AG09309 (cell line): Measurements from ENCODE around the gene ZNF559.
"Not testable (repeated sequence)": the region's sequence is repeated elsewhere in the genome, so short reads cannot be mapped to it uniquely, and the experiment has no call there.

ENCODE experiments used
- DNase-seq: peaks from one replicate; pipeline ENCODE4 v3.0.0-alpha.2; 2010; ENCODE audit warnings: low read depth
- H3K4me3 ChIP-seq: 2 replicates; pipeline ENCODE4 v1.5.1; 2011; ENCODE audit warnings: mild to moderate bottlenecking, low read depth, low read length, moderate library complexity; ENCODE audit not compliant: control insufficient read depth
- TF ChIP-seq, protein P1 (sequence below): IDR thresholded peaks from 2 replicates; pipeline ENCODE4 v1.5.1; 2011; ENCODE audit warnings: mild to moderate bottlenecking, low read depth, low read length, inconsistent platforms; ENCODE audit not compliant: insufficient read depth, control insufficient read depth; ENCODE audit errors: missing control alignments

ZNF559 gene

DNA sequence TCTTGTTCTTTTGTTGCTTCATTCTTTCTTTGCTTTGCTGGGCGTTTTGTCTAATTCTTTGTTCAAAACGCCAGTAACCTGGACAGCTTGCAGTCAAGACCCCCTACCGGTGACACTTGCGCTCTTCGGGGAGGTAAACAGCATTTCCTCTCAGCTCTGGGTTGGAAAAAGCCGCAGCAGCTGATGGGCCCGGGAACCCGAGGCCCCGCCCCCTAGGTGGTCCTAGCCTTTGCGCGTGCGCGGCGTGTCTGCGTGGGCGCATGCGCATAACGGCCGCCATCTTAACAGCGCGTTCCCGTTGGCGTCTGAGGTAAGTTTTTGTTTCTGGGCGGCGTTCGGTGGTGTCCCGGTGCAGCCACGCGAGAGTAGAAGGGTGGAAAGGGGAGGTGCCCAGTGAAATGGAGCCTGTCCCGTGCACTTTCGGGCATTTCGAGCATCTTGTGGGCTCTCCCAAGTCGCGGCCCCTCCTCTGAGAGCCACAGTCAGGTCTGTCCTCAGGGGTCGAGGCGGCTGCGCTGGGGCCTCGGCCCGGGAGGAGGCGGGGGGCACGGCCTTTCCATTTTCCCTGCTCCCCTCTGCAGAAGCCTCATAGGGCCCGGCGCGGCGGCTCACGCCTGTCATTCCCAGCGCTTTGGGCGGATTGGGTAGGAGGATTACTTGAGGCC lies at the start of gene ZNF559:
ZNF559 (plus strand) TSS at position 261 of the 665 bp plus-strand sequence. CDS start 14,371 bp downstream, outside the sequence.
- TF ChIP-seq, protein P1, sequence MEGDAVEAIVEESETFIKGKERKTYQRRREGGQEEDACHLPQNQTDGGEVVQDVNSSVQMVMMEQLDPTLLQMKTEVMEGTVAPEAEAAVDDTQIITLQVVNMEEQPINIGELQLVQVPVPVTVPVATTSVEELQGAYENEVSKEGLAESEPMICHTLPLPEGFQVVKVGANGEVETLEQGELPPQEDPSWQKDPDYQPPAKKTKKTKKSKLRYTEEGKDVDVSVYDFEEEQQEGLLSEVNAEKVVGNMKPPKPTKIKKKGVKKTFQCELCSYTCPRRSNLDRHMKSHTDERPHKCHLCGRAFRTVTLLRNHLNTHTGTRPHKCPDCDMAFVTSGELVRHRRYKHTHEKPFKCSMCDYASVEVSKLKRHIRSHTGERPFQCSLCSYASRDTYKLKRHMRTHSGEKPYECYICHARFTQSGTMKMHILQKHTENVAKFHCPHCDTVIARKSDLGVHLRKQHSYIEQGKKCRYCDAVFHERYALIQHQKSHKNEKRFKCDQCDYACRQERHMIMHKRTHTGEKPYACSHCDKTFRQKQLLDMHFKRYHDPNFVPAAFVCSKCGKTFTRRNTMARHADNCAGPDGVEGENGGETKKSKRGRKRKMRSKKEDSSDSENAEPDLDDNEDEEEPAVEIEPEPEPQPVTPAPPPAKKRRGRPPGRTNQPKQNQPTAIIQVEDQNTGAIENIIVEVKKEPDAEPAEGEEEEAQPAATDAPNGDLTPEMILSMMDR, result peak; percentile 24
- H3K4me3 ChIP-seq, result peak within 1 kb of the TSS; percentile 98
- DNase-seq, result peak; percentile 67

DNA sequence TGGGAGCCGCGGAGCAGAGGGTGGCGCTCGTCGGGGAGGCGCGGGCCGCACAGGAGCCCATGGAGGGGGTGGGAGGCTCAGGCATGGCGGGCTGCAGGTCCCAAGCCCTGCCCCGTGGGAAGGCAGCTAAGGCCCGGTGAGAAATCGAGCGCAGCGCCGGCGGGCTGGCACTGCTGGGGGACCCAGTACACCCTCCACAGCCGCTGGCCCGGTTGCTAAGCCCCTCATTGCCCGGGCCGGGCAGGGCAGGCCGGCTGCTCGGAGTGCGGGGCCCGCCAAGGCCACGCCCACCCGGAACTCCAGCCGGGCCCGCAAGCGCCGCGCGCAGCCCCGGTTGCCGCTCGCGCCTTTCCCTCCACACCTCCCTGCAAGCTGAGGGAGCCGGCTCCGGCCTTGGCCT lies 40.5 kb upstream of the ZNF559 start:
- not testable (repeated sequence) for DNase-seq, H3K4me3 ChIP-seq

DNA sequence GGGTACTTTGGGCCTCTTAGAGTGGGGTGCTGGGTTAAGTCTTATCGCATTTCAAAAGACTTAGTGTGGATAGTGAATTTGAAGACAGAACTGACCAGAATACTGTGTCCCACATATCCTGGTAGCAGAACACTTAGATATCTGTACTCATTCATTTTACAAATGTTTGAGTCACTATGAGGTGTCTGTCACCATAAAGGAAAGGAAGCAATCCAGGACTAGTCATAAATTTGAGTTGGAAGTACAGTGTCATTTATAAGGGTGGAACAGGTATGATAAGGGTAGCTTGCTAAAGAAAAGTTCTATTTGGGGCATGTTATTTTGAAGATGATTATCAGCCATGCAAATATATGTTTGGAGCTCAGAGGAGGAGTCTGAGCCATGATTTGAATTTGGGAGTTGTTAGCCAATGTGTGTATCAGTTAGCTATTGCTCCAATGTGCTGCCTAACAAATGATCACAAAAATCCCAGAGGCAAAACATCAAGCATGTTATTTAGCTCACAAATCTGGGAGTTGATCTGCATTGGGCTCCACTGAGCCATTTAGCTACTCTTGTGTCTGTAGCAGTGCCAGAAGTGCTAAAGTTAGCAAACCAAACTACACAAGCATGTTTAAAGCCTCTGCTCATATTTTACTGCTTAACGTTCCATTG lies 34.6 kb upstream of the ZNF559 start:
- TF ChIP-seq, protein P1, result no peak
- no peak overlapping the region for H3K4me3 ChIP-seq
- DNase-seq, result no peak

DNA sequence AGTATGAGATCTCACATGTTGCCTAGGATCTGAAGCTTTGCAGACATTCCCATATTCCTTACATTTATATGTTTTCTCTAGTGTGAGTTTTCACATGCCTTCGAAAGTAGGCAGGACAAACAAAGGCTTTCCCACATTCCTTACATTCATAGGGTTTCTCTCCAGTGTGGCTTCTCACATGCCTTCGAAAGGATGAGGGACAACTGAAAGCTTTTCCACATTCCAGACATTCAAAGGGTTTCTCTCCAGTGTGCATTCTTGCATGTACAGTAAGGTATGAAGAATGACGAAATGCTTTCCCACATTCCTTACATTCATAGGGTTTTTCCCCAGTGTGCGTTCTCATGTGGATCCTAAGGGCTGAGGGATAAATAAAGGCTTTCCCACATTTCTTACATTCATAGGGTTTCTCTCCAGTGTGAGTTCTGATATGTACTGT lies 28.5 kb upstream of the ZNF559 start:
- TF ChIP-seq, protein P1, result no peak
- no peak overlapping the region for H3K4me3 ChIP-seq
- no peak for DNase-seq

DNA sequence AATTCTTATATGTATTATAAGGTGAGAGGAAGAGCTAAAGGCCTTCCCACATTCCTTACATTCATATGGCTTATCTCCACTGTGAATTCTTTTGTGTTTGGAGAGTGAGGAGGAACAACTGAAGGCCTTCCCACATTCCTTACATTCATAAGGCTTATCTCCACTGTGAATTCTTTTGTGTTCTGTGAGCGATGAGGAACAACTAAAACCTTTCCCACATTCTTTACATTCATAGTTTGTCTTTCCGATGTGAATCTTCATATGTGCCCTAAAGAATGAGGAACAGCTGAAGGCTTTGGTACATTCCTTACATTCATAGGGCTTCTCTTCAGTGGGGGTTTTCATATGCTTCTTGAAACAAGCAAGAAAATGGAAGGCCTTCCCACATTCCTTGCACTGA lies 27.6 kb upstream of the ZNF559 start:
- no peak for DNase-seq
- no peak overlapping the region for H3K4me3 ChIP-seq
- TF ChIP-seq, protein P1, result no peak

DNA sequence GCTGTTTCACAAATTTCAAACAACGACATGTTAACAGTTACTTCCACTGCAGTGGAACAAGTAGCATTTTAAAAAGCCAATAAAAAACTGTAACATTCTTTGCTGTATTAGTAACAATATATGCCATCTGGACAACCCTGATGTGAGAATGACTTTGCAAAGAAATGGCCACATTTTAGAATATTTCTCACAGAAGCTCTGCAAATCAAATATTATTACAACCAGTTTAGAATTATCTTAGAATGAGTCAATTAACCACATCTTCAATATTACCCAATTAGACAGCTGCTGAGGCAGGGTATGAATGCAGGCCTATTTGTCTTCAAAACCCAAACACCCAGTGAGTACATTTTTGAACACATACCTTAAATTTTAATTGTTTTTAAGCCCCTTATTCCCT lies 17.5 kb upstream of the ZNF559 start:
- H3K4me3 ChIP-seq, result no peak overlapping the region
- peak; percentile 94 for DNase-seq
- TF ChIP-seq, protein P1, result no peak

DNA sequence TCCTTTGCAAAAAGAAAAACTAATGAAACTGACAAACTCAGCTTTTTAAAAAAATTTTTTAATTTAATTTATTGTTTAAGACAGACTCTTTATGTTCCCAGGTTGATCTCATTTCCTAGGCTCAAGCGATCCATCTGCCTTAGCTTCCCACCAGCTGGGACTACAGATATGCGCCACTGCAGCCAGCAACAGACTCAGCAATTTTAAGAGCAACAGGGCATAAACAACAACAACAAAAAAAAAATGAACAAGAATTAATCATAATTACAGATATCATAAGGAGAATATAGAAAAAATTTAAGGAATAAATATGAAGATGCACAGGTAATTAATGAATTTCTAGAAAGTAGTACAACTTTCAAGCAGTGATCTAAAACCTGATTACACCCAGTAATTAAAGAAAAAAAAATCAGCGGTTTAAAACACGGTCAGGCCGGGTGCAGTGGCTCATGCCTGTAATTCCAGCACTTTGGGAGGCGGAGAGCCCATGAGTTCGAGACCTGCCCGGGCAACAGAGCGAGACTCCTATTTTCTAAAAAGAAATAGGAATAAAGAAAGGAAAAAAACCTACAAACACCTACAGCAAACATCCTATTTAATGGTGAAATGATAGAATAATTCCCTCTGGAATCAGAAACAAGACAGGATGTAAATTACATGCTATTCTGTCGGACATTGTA lies 15.7 kb upstream of the ZNF559 start:
- TF ChIP-seq, protein P1, result no peak
- no peak for DNase-seq
- H3K4me3 ChIP-seq, result peak overlapping the region; percentile 73
